ENCODE measurements around the gene FER. TPM values are rescaled to one million over a fixed set of nuclear protein-coding genes. Genes with fewer than 3 reads are reported as not detected.

Gene FER
- polyA plus RNA-seq, 3 donors: 2.4 to 14.7 (median 6.2) TPM

- H3K9me3 Mint-ChIP-seq: no peaks in the 10 kb centered on the region
- peaks cover 0 to 3% (median 0%) of the 10 kb centered on the region in 3 donors for H3K27me3 Mint-ChIP-seq (ENCODE audit: low read depth in 3 of 3)
- intact Hi-C loops (cut with micrococcal nuclease): no loop called here
- no peaks in the 10 kb centered on the region for H3K36me3 ChIP-seq (replicated peaks in 1 of 2; ENCODE audit: control insufficient read depth in 1 of 2, insufficient read depth in 2 of 2, low read length in 2 of 2)
- H3K4me3 Mint-ChIP-seq: no peak overlapping the region
- H3K79me2 ChIP-seq (ENCODE audit: insufficient read depth, low read length): no peaks in the 10 kb centered on the region
- no CpG with 5 or more reads among the region's 3 CpGs for WGBS (ENCODE audit: insufficient coverage)
- no peaks in the 10 kb centered on the region for H3K4me1 ChIP-seq (ENCODE audit: control insufficient read depth in 1 of 2, insufficient read depth in 2 of 2, low read length in 2 of 2)
- no peaks in the 10 kb centered on the region for H3K27me3 ChIP-seq (ENCODE audit: control insufficient read depth in 2 of 2, insufficient read depth in 2 of 2, low read length in 2 of 2)
- H3K36me3 Mint-ChIP-seq: no peaks in the 10 kb centered on the region
- H3K4me1 Mint-ChIP-seq: peaks cover 1% of the 10 kb centered on the region
- DNase-seq: no peak
- no peak overlapping the region for H3K27ac ChIP-seq (ENCODE audit: low read depth in 1 of 2, low read length in 2 of 2)
- no peak for TF ChIP-seq CTCF (IDR thresholded peaks at IDR 0.05)
- no peak overlapping the region for H3K4me2 ChIP-seq (replicated peaks; ENCODE audit: extremely low read depth, low read length, poor library complexity, severe bottlenecking)
- no peak overlapping the region for H3K9ac ChIP-seq (ENCODE audit: insufficient read depth, low read length, poor library complexity, severe bottlenecking)
- H4K20me1 ChIP-seq (ENCODE audit: insufficient read depth, low read length): no peaks in the 10 kb centered on the region
- H3K4me3 ChIP-seq (replicated peaks in 1 of 3; ENCODE audit: low read depth in 2 of 3, low read length in 3 of 3): no peak overlapping the region
- H2AFZ ChIP-seq (ENCODE audit: insufficient read depth, low read depth, low read length, poor library complexity, severe bottlenecking): no peak overlapping the region
- no peak overlapping the region for H3K27ac Mint-ChIP-seq
- H3K9me3 ChIP-seq (replicated peaks in 1 of 2; ENCODE audit: control insufficient read depth in 1 of 2, insufficient read depth in 1 of 2, low read length in 2 of 2): no peaks in the 10 kb centered on the region
These were observed 35.8 kb upstream of the FER start for GRCh38 chr5:108711898-108712297.

GRCh38 chr5:108715408-108715807, 32.3 kb upstream of the FER start:
- H3K9ac ChIP-seq (ENCODE audit: insufficient read depth, low read length, poor library complexity, severe bottlenecking): no peak overlapping the region
- WGBS (ENCODE audit: insufficient coverage): no CpG with 5 or more reads among the region's 3 CpGs
- no peak overlapping the region for H3K4me3 Mint-ChIP-seq
- no peak overlapping the region for H3K27ac Mint-ChIP-seq
- no peaks in the 10 kb centered on the region for H3K27me3 ChIP-seq (ENCODE audit: control insufficient read depth in 2 of 2, insufficient read depth in 2 of 2, low read length in 2 of 2)
- no peak for TF ChIP-seq CTCF (IDR thresholded peaks at IDR 0.05)
- peaks cover 8 to 10% of the 10 kb centered on the region in 2 donors for H3K4me1 ChIP-seq (ENCODE audit: control insufficient read depth in 1 of 2, insufficient read depth in 2 of 2, low read length in 2 of 2)
- H3K79me2 ChIP-seq (ENCODE audit: insufficient read depth, low read length): no peaks in the 10 kb centered on the region
- H3K36me3 Mint-ChIP-seq: no peaks in the 10 kb centered on the region
- no peak overlapping the region for H3K27ac ChIP-seq (ENCODE audit: low read depth in 1 of 2, low read length in 2 of 2)
- intact Hi-C loops (cut with micrococcal nuclease): no loop called here
- peaks cover 10% of the 10 kb centered on the region for H3K4me1 Mint-ChIP-seq
- H3K4me2 ChIP-seq (replicated peaks; ENCODE audit: extremely low read depth, low read length, poor library complexity, severe bottlenecking): no peak overlapping the region
- H3K4me3 ChIP-seq (replicated peaks in 1 of 3; ENCODE audit: low read depth in 2 of 3, low read length in 3 of 3): no peak overlapping the region
- H3K9me3 ChIP-seq (replicated peaks in 1 of 2; ENCODE audit: control insufficient read depth in 1 of 2, insufficient read depth in 1 of 2, low read length in 2 of 2): no peaks in the 10 kb centered on the region
- no peaks in the 10 kb centered on the region for H3K9me3 Mint-ChIP-seq
- no peak for DNase-seq
- H3K36me3 ChIP-seq (replicated peaks in 1 of 2; ENCODE audit: control insufficient read depth in 1 of 2, insufficient read depth in 2 of 2, low read length in 2 of 2): no peaks in the 10 kb centered on the region
- H4K20me1 ChIP-seq (ENCODE audit: insufficient read depth, low read length): no peaks in the 10 kb centered on the region
- no peak overlapping the region for H2AFZ ChIP-seq (ENCODE audit: insufficient read depth, low read depth, low read length, poor library complexity, severe bottlenecking)
- H3K27me3 Mint-ChIP-seq (ENCODE audit: low read depth in 3 of 3): peaks cover 0 to 3% (median 0%) of the 10 kb centered on the region in 3 donors

Measured in CD14-positive monocyte (primary cell).